HUDEP-2 (cell line): Measurements from ENCODE around the gene COMMD2.
A peak's percentile ranks its signal among the peaks of the same experiment; 100 is the strongest.

Source experiments
- DNase-seq, 76 experiments: peaks; one replicate each; lab custom pipeline; 2025; ENCODE audit not compliant: unreplicated experiment in 76 of 76; lab: John Stamatoyannopoulos, UW

COMMD2 gene

GRCh38 chr3:149764302-149764701 is 12.0 kb upstream of the COMMD2 start:
- DNase-seq: no peak

GRCh38 chr3:149763565-149764195 is 11.4 kb upstream of the COMMD2 start:
- no peak for DNase-seq

GRCh38 chr3:149753717-149754116 is 1.4 kb upstream of the COMMD2 start:
- DNase-seq: no peak

GRCh38 chr3:149752788-149753136 is 473 bp upstream of the COMMD2 start:
- no peak for DNase-seq

DNA sequence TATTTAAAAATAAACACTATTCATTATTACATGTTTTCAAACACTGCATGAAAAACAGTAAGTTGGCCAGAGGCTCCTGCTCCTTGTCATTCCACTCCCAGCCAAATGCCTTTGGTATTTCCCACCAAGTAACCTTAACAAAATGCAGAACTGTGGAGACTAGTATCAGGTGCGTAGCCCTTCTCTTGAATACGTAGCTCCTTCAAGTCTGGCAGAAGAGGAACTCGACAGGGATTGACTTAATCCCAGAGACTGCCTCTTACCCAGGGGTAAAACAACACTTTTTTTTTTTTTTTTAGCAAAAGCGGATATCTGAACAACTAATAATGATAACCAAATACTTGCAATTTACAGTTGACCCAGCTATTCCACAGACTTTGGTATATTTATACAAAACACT is 738 bp downstream of the COMMD2 start:
- peak in 1 of 76 experiments; percentile 6 for DNase-seq

DNA sequence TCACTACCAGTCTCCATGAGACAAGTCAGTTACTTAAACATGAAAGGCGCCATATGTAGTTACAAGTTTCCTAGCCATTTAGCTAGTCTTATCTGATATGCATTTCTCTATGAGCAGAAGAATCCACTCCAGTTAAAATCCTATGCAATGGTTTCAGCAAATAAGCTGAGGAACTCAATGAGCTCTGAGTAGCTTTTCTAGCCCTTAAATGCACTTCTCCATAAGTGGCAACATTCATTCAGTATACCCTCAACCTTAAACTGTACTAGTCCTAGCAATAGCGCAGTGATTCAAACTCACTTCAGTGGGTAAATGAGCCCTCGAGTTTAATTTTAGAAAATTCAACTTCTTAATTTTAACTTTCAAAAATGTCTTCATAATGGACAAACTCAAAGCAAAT is 7.7 kb downstream of the COMMD2 start:
- no peak for DNase-seq

DNA sequence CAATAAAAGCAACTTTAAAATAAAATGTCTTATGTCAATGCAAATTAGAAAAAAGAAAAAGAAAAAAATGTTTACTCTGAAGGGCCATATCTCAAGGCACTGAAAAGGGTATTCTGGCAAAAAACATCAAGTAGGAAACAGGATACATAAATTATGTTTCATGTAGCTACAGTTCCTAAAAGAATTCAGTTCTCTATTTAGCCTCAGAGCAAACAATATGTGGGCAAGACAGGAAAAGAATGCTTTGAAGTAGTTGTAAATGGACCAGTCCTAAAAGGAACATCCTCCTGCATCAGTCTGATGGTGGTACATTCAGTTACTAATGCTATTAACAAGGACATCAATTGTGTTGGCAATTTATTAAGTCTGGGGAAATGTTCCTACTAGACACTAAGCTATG is 8.1 kb downstream of the COMMD2 start:
- no peak for DNase-seq

GRCh38 chr3:149739396-149739795 is 12.9 kb downstream of the COMMD2 start:
- no peak for DNase-seq

DNA sequence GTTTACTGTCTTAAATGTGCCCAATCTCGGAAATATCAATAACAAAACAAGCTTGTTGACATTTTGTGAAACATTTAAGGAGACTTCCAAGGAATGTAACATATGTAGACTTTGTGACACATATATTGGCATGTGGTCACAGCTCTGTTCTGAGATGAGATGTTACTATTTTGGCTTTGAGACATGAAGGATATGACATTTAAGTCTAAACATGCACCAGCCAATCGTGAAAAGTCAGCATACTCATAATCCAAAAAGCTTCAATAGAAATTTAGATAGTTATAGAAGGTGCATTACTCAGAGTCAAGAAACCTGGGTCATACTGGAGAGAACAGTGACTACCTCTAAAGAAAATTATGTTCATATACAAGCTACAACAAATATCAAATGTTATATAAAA is 13.4 kb downstream of the COMMD2 start:
- no peak for DNase-seq

GRCh38 chr3:149736953-149737205 is 15.4 kb downstream of the COMMD2 start:
- DNase-seq: peak in 1 of 76 experiments; percentile 2

DNA sequence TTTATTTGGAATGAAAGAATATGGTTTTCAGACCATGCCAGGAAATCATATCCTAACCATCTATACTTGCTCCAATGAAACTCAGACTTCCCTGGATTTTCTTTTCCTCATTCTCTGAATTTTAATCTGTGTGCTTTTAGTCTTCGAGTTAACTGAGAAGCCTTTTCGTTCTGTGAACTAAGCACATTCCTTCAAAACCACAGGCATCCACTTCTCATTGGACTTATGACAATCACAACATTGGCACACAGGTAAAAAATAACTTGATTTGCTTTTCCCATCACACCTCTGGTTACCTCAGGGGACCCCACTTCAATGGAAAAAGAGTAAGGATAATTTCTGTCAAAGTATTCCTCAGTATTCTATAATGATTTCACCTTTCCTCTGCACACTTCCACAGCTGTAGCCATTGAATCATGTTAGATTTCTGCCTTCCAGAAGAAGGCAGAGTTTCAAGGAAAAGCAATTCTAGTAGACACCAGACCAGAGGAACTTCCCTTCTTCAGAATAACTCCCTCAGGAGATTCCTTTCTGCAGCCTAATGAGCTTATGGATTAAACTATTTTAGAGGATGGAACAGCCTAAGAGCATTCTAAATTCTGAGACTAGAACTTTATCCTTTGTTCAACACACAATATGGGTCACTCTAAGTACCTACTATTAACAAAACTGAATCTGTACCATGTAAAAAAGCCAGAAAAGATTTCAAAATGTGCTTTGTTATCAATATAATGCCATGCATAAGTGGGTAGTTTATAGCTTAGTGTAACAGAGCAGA is 15.9 kb downstream of the COMMD2 start:
- no peak for DNase-seq

DNA sequence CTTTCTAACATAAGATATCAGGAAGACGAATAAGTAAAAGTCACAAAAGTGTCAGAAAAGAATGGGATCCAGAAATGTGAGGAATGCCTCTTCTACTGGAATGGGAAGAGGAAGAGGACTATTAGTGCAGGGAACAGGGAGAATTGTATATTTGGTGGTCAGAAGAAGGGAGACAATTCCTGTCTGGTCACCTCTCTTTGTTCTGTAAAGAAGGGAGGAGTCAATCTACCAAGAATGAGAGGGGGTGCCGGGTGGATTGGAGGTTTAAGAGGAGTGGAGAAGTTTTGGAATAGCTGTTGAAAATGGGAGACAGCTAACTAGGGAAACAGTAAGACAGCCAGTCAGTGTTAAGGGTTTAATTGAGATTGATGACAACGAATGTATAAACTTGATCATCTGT is 20.1 kb downstream of the COMMD2 start:
- DNase-seq: no peak

GRCh38 chr3:149727656-149728055 is 24.6 kb downstream of the COMMD2 start:
- DNase-seq: no peak

- no peak for DNase-seq
Observed at GRCh38 chr3:149726716-149727407, 25.4 kb downstream of the COMMD2 start.

DNA sequence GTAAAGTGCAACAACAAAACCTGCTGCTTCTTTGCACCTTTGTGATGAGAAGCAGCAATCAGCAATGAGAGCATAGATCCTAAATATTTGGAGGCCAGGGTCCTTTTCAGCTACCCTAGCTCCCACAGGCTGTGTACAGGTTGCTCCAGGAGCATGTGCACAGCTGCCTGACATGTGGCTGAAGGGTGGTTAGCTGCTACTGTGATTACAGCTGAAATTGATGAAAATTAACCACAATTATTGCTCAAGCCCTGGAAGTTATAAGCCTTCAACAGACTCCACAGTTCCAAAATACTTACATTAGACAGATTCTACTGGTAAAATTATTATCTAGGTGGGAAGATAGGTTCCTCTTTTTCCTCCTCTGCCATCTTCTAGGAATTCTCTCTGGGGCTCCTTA is 28.5 kb downstream of the COMMD2 start:
- DNase-seq: no peak

DNA sequence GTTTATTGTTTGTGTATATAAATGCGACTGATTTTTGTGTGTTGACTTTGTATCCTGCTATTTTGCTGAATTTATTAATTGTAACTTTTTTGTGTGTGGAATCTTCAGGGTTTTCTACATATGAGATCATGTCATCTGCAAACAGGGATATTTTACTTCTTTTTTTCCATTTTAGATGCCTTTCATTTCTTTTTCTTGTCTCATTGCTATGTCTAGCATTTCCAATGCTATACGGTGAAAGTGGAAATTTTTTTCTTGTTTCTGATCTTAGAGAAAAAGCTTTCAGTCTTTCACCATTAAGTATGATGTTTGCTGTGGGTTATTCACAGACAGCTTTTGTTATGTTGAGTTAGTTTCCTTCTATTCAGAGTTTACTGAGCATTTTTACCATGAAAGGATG is 31.4 kb downstream of the COMMD2 start:
- DNase-seq: no peak

GRCh38 chr3:149717391-149718056 is 34.8 kb downstream of the COMMD2 start:
- peak in 26 of 76 experiments; percentile 1 to 43 (median 13) for DNase-seq

GRCh38 chr3:149716984-149717383 is 35.3 kb downstream of the COMMD2 start:
- DNase-seq: no peak

DNA sequence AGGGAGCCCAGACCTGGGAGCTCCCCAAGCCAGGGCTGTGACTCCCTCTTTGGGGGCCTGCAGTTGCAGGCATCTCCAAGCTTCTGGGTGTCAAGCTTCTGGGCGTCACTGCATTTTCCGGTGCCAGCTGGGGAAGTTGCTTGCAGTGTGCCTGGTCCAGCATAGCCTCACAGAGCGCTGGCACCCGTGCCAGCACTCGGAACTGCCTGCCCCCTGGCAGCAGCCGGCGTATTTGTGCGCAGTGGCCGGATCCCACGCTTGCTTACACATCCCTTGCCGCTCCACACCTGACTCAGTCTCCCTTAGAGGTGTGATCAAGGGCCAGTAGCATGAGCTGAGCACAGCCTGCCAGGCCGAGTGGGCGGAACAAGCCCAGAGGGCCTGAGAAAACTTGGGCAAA is 37.0 kb downstream of the COMMD2 start:
- DNase-seq: no peak

GRCh38 chr3:149713730-149714654 is 38.3 kb downstream of the COMMD2 start:
- DNase-seq: no peak

GRCh38 chr3:149706905-149707304 is 45.4 kb downstream of the COMMD2 start:
- no peak for DNase-seq
